Measurements from ENCODE around the gene HOXA4.

DNA sequence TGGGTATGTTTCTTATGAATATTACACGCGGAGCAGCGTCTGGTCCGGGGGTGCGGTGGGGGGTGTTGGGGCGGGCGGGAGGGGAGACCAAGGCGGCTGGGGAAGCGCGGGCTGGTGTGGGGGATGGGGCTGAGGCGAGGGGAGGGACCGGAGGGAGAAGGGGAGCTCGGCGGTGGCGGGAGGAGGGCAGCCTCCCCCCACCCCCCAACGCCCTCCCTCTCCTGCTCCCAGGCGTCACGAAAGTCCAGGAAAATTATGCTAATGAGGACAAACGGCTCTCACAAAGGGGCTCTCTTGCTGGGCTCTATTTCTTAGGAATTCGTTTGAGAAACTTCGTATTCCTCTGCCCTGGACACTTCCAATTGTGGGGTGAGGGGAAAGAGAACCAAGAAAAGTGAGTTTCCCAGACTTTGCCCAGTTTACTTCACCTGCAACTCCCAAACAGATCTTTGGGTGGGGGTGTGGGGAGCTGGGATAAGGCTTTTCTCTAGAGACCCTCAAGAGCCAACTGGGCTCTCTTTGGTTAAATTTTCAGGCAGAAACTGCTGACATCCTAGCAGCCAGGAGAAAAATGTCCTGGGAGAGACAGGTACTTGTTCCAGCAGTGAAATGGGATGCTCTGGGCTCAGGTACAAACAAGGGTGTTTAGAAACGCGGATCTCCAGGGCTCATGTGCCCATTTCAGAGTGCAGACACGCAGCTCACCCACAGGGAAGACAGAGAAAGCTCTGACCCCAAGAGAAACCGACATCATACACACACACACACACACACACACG is 16.4 kb downstream of the HOXA4 start:
- TF ChIP-seq, protein P1, sequence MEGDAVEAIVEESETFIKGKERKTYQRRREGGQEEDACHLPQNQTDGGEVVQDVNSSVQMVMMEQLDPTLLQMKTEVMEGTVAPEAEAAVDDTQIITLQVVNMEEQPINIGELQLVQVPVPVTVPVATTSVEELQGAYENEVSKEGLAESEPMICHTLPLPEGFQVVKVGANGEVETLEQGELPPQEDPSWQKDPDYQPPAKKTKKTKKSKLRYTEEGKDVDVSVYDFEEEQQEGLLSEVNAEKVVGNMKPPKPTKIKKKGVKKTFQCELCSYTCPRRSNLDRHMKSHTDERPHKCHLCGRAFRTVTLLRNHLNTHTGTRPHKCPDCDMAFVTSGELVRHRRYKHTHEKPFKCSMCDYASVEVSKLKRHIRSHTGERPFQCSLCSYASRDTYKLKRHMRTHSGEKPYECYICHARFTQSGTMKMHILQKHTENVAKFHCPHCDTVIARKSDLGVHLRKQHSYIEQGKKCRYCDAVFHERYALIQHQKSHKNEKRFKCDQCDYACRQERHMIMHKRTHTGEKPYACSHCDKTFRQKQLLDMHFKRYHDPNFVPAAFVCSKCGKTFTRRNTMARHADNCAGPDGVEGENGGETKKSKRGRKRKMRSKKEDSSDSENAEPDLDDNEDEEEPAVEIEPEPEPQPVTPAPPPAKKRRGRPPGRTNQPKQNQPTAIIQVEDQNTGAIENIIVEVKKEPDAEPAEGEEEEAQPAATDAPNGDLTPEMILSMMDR (IDR thresholded peaks at IDR 0.05; ENCODE audit: insufficient read depth, low read length): no peak
- no peak for TF ChIP-seq POLR2AphosphoS5 (IDR thresholded peaks at IDR 0.05; ENCODE audit: low read depth)

All from HL-60 (cell line).